GM19240 (cell line): ENCODE data around the gene IER2.

ENCODE experiments used
- DNase-seq: peaks from one replicate; pipeline ENCODE4 v3.0.0; 2011; ENCODE audit warnings: low spot score; ENCODE audit not compliant: insufficient read length

Gene IER2

DNA sequence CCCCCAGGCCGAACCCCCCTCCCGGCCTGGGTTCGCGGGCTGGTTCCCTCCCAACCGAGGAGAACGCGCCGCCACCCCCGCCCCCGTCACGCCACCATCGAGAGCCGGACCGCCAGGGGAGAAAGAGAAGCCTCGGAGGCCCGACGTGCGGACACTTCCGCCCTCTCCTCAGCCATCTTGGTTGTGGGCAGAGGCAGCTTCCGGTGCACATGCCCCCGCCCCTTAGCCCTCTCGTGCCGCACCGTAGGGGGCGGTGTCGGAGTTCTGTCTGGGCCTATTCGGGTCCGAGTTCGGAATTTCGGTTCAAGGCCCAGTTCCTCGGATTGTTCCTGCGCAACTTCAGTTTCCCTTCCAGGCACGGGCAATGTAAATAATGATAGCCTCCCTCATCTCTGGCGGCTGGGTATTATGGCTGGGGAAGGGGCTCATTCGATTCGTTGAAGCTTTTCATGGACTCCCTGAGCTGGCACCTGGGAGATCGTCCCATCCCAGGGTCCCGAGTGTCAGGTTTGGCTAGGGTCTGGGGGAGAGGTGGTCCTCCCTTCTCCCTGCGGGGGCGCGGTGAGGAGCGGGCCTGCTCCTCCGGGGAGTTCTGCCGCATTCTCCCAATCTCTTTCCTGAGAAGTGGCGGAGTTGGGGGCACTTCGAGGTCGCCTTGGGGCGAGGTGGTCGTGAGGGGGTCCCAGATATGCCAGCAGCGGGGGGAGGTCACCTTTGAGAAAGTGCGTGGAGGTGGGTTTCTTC is at the start of gene IER2, which contains the start of gene STX10:
Gene IER2, plus strand, starts transcription at position 225 of the 744 bp plus-strand sequence. CDS start 2,776 bp downstream, outside the sequence.
Gene STX10, minus strand, starts transcription at position 189 of the 744 bp plus-strand sequence. CDS start 202 bp downstream, outside the sequence.
- peak; percentile 83 for DNase-seq

DNA sequence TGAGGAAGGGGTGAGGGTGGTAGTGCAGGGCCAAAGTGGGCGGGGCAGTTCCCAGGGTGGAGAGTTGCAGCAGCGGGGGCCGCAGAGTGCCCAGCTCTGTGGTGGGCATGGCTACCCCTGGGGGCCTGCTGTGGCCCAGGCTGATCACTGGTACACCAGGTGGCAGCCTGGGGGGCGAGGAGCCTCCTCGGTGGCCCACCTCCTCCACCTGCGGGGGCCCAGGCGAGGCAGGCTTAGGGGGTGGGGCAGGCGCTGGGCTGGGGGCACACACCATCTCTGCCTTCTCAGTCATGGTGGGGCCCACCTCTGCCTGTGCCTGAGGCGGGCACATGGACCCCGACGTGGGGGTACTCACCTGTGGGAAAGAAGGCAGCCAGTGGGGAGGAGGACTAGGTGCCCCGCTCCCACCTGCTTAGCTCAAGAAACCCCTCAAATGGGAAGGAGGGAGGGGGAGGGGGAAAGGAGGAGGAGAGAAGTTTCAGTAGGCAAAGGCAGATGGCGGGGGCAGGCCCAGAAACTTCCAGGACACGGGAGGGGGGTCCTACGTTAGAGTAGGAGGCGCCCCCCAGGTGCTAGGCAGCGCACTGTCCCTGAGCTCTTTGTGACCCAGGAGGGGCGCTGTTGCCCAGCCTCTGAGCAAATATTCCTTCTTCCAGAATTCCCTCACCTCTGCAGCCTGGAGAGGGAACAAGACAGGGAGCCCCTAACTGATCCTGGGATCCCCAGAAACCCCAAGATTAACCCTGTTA is 49.2 kb upstream of the IER2 start:
- DNase-seq = no peak

GRCh38 chr19:13101590-13102415 is 48.4 kb upstream of the IER2 start:
- DNase-seq = no peak

DNA sequence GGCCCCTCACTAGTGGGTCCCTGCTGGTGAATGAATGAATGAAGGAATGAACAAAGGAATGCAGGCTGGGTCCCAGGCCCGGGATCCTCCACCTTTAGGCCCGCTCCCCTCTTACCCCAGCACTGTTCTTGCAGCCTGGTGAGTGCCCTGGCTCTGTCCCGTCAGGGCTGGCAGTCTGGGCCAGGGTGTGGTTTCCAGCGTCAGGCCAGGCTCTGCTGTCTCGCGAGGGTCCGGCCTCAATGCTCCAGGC is 47.9 kb upstream of the IER2 start:
- no peak for DNase-seq

GRCh38 chr19:13102666-13103580 is 47.3 kb upstream of the IER2 start, which contains the start of gene LYL1:
Gene LYL1 (minus strand): TSS chr19:13102858. CDS start chr19:13101171, 1,687 bp downstream.
- DNase-seq = no peak

GRCh38 chr19:13103581-13104359 is 46.4 kb upstream of the IER2 start:
- no peak for DNase-seq

GRCh38 chr19:13104360-13104847 is 45.8 kb upstream of the IER2 start:
- DNase-seq = no peak

GRCh38 chr19:13104848-13105711 is 45.1 kb upstream of the IER2 start:
- DNase-seq = no peak

GRCh38 chr19:13109361-13110098 is 40.7 kb upstream of the IER2 start:
- no peak for DNase-seq

- DNase-seq = no peak
Measured at GRCh38 chr19:13110099-13110610, 40.1 kb upstream of the IER2 start.

- no peak for DNase-seq
Measured at GRCh38 chr19:13112555-13112954, 37.7 kb upstream of the IER2 start.

GRCh38 chr19:13115936-13116281 is 34.3 kb upstream of the IER2 start:
- no peak for DNase-seq

DNA sequence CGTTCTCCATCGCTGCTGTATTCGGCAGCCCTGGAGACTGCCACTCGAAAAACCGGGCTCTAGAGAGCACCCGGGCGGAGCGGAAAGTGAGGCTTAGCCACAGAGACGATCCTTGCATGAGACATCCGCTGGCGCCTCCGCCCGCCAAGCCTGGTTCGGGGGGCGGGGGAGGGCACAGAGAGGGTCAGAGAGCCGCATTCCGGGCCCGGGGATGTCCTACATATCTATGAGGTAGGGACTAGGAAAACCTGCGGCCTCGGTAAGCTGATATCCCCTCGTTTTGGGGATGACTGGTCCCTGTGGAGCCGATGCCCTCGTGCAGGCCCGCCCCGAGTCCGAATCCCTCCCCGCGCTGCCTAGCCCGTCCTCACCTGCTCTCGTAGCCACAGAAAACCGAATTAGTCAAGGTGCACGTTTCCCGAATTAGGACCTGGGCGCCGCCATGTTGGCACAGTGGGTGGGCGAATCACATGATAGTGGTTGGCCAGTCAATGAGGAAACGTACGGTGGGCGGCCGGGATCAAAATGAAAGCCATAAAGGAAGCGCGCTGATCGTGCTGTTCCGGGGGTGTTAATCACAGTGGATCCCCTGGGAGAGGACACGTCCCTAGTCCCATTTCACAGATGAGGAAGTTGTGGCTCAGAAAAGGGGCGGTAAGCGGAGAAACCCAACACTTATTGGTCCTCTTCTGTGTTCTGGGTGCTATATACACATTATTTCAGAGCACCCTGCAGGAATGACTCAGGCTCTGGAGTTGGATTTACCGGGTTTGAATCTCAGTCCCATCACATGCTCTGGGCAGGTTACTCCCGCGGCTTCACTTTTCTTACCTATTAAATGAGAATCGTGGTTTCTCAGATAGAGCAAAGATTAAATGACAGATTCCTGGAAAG is 33.7 kb upstream of the IER2 start, which contains the start of gene TRMT1:
Gene TRMT1, minus strand, starts transcription at position 459 of the 894 bp plus-strand sequence. Its CDS starts 341 bp downstream, at position 118.
- peak; percentile 96 for DNase-seq

- no peak for DNase-seq
Measured at GRCh38 chr19:13117176-13117771, 32.9 kb upstream of the IER2 start.

DNA sequence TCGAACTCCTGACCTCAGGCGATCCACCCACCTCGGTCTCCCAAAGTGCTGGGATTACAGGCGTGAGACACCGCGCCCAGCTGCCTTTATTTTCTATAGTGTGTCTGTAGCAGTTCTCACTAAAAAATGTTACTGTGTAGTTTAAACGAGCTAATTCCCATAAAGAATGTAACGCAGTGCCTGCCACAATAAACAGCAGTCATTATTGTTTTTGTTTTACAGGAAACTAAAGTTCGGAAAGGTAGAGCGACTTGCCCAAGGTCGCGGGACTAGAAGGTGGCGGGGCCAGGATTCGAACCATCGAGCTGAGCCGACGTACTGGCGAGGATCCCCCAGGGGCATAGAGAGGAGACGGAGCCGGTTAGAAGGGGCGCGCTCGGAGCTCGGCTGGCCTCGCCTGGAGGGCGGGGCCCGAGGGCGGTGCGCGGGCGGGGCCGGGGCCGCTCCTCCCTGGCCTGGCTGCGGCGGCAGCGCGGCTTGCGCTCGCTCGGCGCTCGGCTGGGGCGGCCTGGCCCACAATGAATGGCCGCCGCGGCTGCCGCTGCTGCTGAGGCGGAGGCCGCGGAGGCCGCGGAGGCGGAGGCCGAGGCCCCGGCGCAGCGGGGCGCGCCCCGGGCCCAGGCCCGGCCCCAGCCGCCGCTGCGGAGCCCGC is 32.3 kb upstream of the IER2 start, which contains the start of gene NACC1:
Gene NACC1, plus strand, starts transcription at position 493 of the 652 bp plus-strand sequence. CDS start 16,944 bp downstream, outside the sequence.
- peak; percentile 94 for DNase-seq
